PC-3 (cell line): ENCODE results near the gene CHPF2.

ENCODE experiments used
- EZH2 ChIP-seq: fragments of 300-600 bp; sonication (generic); IDR thresholded peaks from one replicate; pipeline ENCODE4 v1.6.1; 2017; ENCODE audit warnings: antibody characterized with exemption, mild to moderate bottlenecking, low read length; ENCODE audit not compliant: unreplicated experiment
- EZH2phosphoT487 ChIP-seq: fragments of 300-600 bp; sonication (generic); IDR thresholded peaks from 2 replicates; pipeline ENCODE4 v1.6.1; 2018; ENCODE audit warnings: mild to moderate bottlenecking, antibody characterized with exemption, low read length, borderline replicate concordance
- TF ChIP-seq, protein P1 (sequence below): fragments of 300-600 bp; sonication (generic); conservative IDR thresholded peaks from 2 replicates; pipeline ENCODE4 v1.5.1; 2017; ENCODE audit warnings: antibody characterized with exemption, low read depth, mild to moderate bottlenecking, low read length

DNA sequence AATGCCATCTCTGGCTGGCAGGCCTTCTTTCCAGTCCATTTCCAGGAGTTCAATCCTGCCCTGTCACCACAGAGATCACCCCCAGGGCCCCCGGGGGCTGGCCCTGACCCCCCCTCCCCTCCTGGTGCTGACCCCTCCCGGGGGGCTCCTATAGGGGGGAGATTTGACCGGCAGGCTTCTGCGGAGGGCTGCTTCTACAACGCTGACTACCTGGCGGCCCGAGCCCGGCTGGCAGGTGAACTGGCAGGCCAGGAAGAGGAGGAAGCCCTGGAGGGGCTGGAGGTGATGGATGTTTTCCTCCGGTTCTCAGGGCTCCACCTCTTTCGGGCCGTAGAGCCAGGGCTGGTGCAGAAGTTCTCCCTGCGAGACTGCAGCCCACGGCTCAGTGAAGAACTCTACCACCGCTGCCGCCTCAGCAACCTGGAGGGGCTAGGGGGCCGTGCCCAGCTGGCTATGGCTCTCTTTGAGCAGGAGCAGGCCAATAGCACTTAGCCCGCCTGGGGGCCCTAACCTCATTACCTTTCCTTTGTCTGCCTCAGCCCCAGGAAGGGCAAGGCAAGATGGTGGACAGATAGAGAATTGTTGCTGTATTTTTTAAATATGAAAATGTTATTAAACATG, 6.0 kb downstream of the CHPF2 start:
- TF ChIP-seq, protein P1, sequence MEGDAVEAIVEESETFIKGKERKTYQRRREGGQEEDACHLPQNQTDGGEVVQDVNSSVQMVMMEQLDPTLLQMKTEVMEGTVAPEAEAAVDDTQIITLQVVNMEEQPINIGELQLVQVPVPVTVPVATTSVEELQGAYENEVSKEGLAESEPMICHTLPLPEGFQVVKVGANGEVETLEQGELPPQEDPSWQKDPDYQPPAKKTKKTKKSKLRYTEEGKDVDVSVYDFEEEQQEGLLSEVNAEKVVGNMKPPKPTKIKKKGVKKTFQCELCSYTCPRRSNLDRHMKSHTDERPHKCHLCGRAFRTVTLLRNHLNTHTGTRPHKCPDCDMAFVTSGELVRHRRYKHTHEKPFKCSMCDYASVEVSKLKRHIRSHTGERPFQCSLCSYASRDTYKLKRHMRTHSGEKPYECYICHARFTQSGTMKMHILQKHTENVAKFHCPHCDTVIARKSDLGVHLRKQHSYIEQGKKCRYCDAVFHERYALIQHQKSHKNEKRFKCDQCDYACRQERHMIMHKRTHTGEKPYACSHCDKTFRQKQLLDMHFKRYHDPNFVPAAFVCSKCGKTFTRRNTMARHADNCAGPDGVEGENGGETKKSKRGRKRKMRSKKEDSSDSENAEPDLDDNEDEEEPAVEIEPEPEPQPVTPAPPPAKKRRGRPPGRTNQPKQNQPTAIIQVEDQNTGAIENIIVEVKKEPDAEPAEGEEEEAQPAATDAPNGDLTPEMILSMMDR: no peak
- TF ChIP-seq EZH2: no peak
- TF ChIP-seq EZH2phosphoT487: no peak
